Measurements from ENCODE around the gene FREM2. TPM values are rescaled to one million over a fixed set of nuclear protein-coding genes. Genes with fewer than 3 reads are reported as not detected.

FREM2 gene
- total and polyA plus RNA-seq, 2 of the 4 experiments (the other 2 are of a cell fraction), result not detected

DNA sequence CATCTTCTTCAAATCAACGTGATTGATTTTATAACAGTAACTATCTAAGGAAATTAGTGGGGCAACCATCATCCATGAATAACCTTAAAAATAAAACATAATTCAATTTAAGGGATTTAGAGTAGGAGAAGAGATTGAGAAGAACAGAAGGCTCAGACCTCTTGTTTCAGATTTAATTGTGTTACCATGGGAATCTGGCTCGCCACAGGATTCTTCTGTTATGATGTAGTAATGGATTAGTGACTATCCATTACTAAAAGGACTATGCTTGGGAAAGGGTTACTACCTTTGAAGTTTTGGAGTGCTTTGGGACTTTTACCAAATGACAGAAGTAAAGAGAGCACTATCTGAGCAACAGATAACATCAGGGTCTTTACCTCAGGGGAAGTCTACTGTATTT, 13.2 kb downstream of the FREM2 start:
- Histone ChIP-seq H3K36me3 (ENCODE audit: control insufficient read depth, insufficient read depth, low read length) (no peaks in the 10 kb centered on the region), H2AK5ac (ENCODE audit: low read depth, low read length) (no peak overlapping the region), H3K23ac (ENCODE audit: low read depth, low read length) (no peak overlapping the region), H3K4me1 (ENCODE audit: control insufficient read depth, insufficient read depth, low read length) (no peaks in the 10 kb centered on the region), H3K27ac (ENCODE audit: insufficient read depth, low read length) (no peak overlapping the region), H2BK20ac (ENCODE audit: low read depth, low read length) (no peak overlapping the region), H3K4ac (ENCODE audit: low read depth, low read length) (no peak overlapping the region), H3K4me3 (ENCODE audit: insufficient read depth, low read depth, low read length) (no peak overlapping the region), H2BK15ac (ENCODE audit: low read depth, low read length) (no peak overlapping the region), H2AK9ac (replicated peaks; ENCODE audit: low read depth, low read length, poor library complexity) (no peak overlapping the region), H3K9me3 (ENCODE audit: control insufficient read depth, insufficient read depth, low read length) (no peaks in the 10 kb centered on the region), H2BK5ac (ENCODE audit: low read depth, low read length, poor library complexity, severe bottlenecking) (no peak overlapping the region), H3K14ac (replicated peaks; ENCODE audit: low read depth, low read length) (no peak overlapping the region), H3K79me1 (ENCODE audit: low read depth in 1 of 2, low read length in 2 of 2) (no peaks in the 10 kb centered on the region), H3K56ac (ENCODE audit: extremely low read depth, insufficient read depth, low read length) (no peak overlapping the region), H3K27me3 (ENCODE audit: control insufficient read depth, insufficient read depth, low read length) (no peaks in the 10 kb centered on the region), H3K4me2 (ENCODE audit: low read depth, low read length) (no peak overlapping the region), H2BK120ac (ENCODE audit: low read depth, low read length) (no peak overlapping the region), H4K20me1 (ENCODE audit: insufficient read depth, low read length) (no peaks in the 10 kb centered on the region), H4K8ac (ENCODE audit: low read depth in 2 of 2, low read length in 2 of 2) (no peak overlapping the region), H3K9ac (ENCODE audit: low read depth, low read length) (no peak overlapping the region), H4K5ac (ENCODE audit: low read depth, low read length) (no peak overlapping the region), H4K91ac (ENCODE audit: insufficient read depth, low read depth, low read length) (no peak overlapping the region), H3K9me1 (ENCODE audit: insufficient read depth, low read length) (no peaks in the 10 kb centered on the region), H3K18ac (ENCODE audit: low read depth, low read length) (no peak overlapping the region), H2AFZ (replicated peaks; ENCODE audit: low read length, poor library complexity) (no peak overlapping the region)
- ChIA-PET CTCF (no interaction called here), POLR2A (ENCODE audit: unreplicated experiment) (no interaction called here)
- no CpG with 5 or more reads among the region's 2 CpGs for whole genome bisulfite sequencing, 2 experiments (ENCODE audit: extremely low coverage in 2 of 2, insufficient read length in 1 of 2)
- in situ Hi-C loops (cut with MboI; ENCODE audit: low sequenced_read_pairs), result no loop called here
- dilution Hi-C loops (cut with HindIII; ENCODE audit: low sequenced_read_pairs, unreplicated experiment), result no loop called here
- DNase-seq (no peak), ATAC-seq (ENCODE audit: low read depth) (no peak)
- TF ChIP-seq CEBPB (IDR thresholded peaks at IDR 0.05; ENCODE audit: low read depth, low read length) (no peak), BHLHE40 (IDR thresholded peaks at IDR 0.05; ENCODE audit: low read depth, low read length) (no peak), CHD1 (IDR thresholded peaks at IDR 0.05; ENCODE audit: low read depth, low read length) (no peak), MAZ (IDR thresholded peaks at IDR 0.05; ENCODE audit: borderline replicate concordance, low read depth, low read length) (no peak), SMC3 (IDR thresholded peaks at IDR 0.05; ENCODE audit: low read depth, low read length) (no peak), MXI1 (IDR thresholded peaks at IDR 0.05; ENCODE audit: borderline replicate concordance, low read depth, low read length) (no peak), NFE2L2 (IDR thresholded peaks at IDR 0.05; ENCODE audit: low read depth, low read length) (no peak)
- intact Hi-C loops (cut with micrococcal nuclease), result no loop called here
- no TSS peak for BruUV-seq (replicated peaks)

Measured in IMR-90 (cell line).